Activated T-cell treated with anti-CD3 and anti-CD28 coated beads, Interleukin-2, amount 50 U/mL, for 24 hours (primary cell): Measurements from ENCODE around the gene SPATA31D3.
"Not testable (repeated sequence)": the region's sequence is repeated elsewhere in the genome, so short reads cannot be mapped to it uniquely, and the experiment has no call there.

ENCODE experiments used
- DNase-seq: peaks from one replicate; pipeline ENCODE4 v3.0.0-alpha.2; 2020
- H3K27ac Mint-ChIP-seq: 2 replicates; pipeline ENCODE4 v1.8.0; 2020; ENCODE audit warnings: mild to moderate bottlenecking, mixed read lengths
- H3K27me3 Mint-ChIP-seq: 2 replicates; pipeline ENCODE4 v1.8.0; 2020; ENCODE audit warnings: mixed read lengths
- H3K36me3 Mint-ChIP-seq: 2 replicates; pipeline ENCODE4 v1.8.0; 2020; ENCODE audit warnings: low read depth, mixed read lengths
- H3K4me1 Mint-ChIP-seq: 2 replicates; pipeline ENCODE4 v1.8.0; 2020; ENCODE audit warnings: low read depth, mixed read lengths
- H3K4me3 Mint-ChIP-seq: 2 replicates; pipeline ENCODE4 v1.8.0; 2020; ENCODE audit warnings: mild to moderate bottlenecking, moderate library complexity, mixed read lengths
- H3K9me3 Mint-ChIP-seq: 2 replicates; pipeline ENCODE4 v1.8.0; 2020; ENCODE audit warnings: mixed read lengths

The SPATA31D3 gene

GRCh38 chr9:81943393-81943792, at the start of gene SPATA31D3:
Gene SPATA31D3, plus strand, starts transcription at chr9:81943500. Its CDS starts 86 bp downstream, at chr9:81943586.
- not testable (repeated sequence) for DNase-seq, H3K4me3 Mint-ChIP-seq, H3K9me3 Mint-ChIP-seq, H3K4me1 Mint-ChIP-seq, H3K27me3 Mint-ChIP-seq, H3K27ac Mint-ChIP-seq, H3K36me3 Mint-ChIP-seq

- Mint-ChIP-seq H3K4me1 (no peaks in the 10 kb centered on the region), H3K36me3 (no peaks in the 10 kb centered on the region), H3K4me3 (no peak overlapping the region), H3K9me3 (peaks cover 3% of the 10 kb centered on the region), H3K27me3 (no peaks in the 10 kb centered on the region), H3K27ac (no peak overlapping the region)
- DNase-seq: no peak
These were observed 49.4 kb upstream of the SPATA31D3 start for GRCh38 chr9:81893929-81894328.

- no peak overlapping the region for H3K27ac Mint-ChIP-seq
- peaks cover 3% of the 10 kb centered on the region for H3K9me3 Mint-ChIP-seq
- H3K4me3 Mint-ChIP-seq: no peak overlapping the region
- no peaks in the 10 kb centered on the region for H3K27me3 Mint-ChIP-seq
- no peaks in the 10 kb centered on the region for H3K4me1 Mint-ChIP-seq
- no peak for DNase-seq
- H3K36me3 Mint-ChIP-seq: no peaks in the 10 kb centered on the region
These were observed 48.4 kb upstream of the SPATA31D3 start for GRCh38 chr9:81894891-81895290.

GRCh38 chr9:81896070-81896469, 47.2 kb upstream of the SPATA31D3 start:
- Mint-ChIP-seq H3K4me3 (no peak overlapping the region), H3K4me1 (no peaks in the 10 kb centered on the region), H3K27ac (no peak overlapping the region), H3K9me3 (peaks cover 3% of the 10 kb centered on the region), H3K36me3 (no peaks in the 10 kb centered on the region), H3K27me3 (no peaks in the 10 kb centered on the region)
- no peak for DNase-seq

- DNase-seq: no peak
- H3K27ac Mint-ChIP-seq: no peak overlapping the region
- H3K27me3 Mint-ChIP-seq: no peaks in the 10 kb centered on the region
- H3K4me1 Mint-ChIP-seq: no peaks in the 10 kb centered on the region
- H3K4me3 Mint-ChIP-seq: no peak overlapping the region
- H3K9me3 Mint-ChIP-seq: no peaks in the 10 kb centered on the region
- no peaks in the 10 kb centered on the region for H3K36me3 Mint-ChIP-seq
These were observed 44.4 kb upstream of the SPATA31D3 start for GRCh38 chr9:81898851-81899250.

- H3K4me3 Mint-ChIP-seq: no peak overlapping the region
- no peaks in the 10 kb centered on the region for H3K9me3 Mint-ChIP-seq
- H3K36me3 Mint-ChIP-seq: no peaks in the 10 kb centered on the region
- no peak overlapping the region for H3K27ac Mint-ChIP-seq
- DNase-seq: no peak
- H3K4me1 Mint-ChIP-seq: no peaks in the 10 kb centered on the region
- no peaks in the 10 kb centered on the region for H3K27me3 Mint-ChIP-seq
These were observed 41.1 kb upstream of the SPATA31D3 start for GRCh38 chr9:81902196-81902595.

GRCh38 chr9:81902626-81903025, 40.7 kb upstream of the SPATA31D3 start:
- H3K27ac Mint-ChIP-seq: no peak overlapping the region
- H3K9me3 Mint-ChIP-seq: peaks cover 2% of the 10 kb centered on the region

GRCh38 chr9:81906671-81907070, 36.6 kb upstream of the SPATA31D3 start:
- no peak for DNase-seq
- Mint-ChIP-seq H3K27ac (no peak overlapping the region), H3K4me3 (no peak overlapping the region), H3K9me3 (peaks cover 2% of the 10 kb centered on the region), H3K4me1 (no peaks in the 10 kb centered on the region), H3K27me3 (no peaks in the 10 kb centered on the region), H3K36me3 (no peaks in the 10 kb centered on the region)

More at GRCh38 chr9:81902626-81903025, 40.7 kb upstream of the SPATA31D3 start:
- Mint-ChIP-seq H3K4me1 (no peaks in the 10 kb centered on the region), H3K4me3 (no peak overlapping the region), H3K27me3 (no peaks in the 10 kb centered on the region), H3K36me3 (no peaks in the 10 kb centered on the region)
- no peak for DNase-seq

GRCh38 chr9:81912135-81912534, 31.2 kb upstream of the SPATA31D3 start:
- H3K4me1 Mint-ChIP-seq: no peaks in the 10 kb centered on the region
- no peaks in the 10 kb centered on the region for H3K36me3 Mint-ChIP-seq
- H3K9me3 Mint-ChIP-seq: peaks cover 2% of the 10 kb centered on the region
- no peak overlapping the region for H3K27ac Mint-ChIP-seq
- no peaks in the 10 kb centered on the region for H3K27me3 Mint-ChIP-seq
- no peak for DNase-seq
- H3K4me3 Mint-ChIP-seq: no peak overlapping the region

GRCh38 chr9:81915801-81916505, 27.3 kb upstream of the SPATA31D3 start:
- no peaks in the 10 kb centered on the region for H3K36me3 Mint-ChIP-seq
- no peak for DNase-seq
- H3K4me3 Mint-ChIP-seq: no peak overlapping the region
- no peaks in the 10 kb centered on the region for H3K4me1 Mint-ChIP-seq
- no peak overlapping the region for H3K27ac Mint-ChIP-seq
- no peaks in the 10 kb centered on the region for H3K9me3 Mint-ChIP-seq
- H3K27me3 Mint-ChIP-seq: no peaks in the 10 kb centered on the region

- H3K27ac Mint-ChIP-seq, DNase-seq, H3K36me3 Mint-ChIP-seq, H3K4me3 Mint-ChIP-seq, H3K4me1 Mint-ChIP-seq, H3K27me3 Mint-ChIP-seq, H3K9me3 Mint-ChIP-seq: not testable (repeated sequence)
These were observed 24.8 kb upstream of the SPATA31D3 start for GRCh38 chr9:81918507-81918906.

- not testable (repeated sequence) for H3K27me3 Mint-ChIP-seq, H3K4me3 Mint-ChIP-seq, H3K9me3 Mint-ChIP-seq, DNase-seq, H3K4me1 Mint-ChIP-seq, H3K36me3 Mint-ChIP-seq, H3K27ac Mint-ChIP-seq
These were observed 15.0 kb upstream of the SPATA31D3 start, which contains the start of gene SPATA31D4 for GRCh38 chr9:81928305-81928704. Gene SPATA31D4, plus strand, starts transcription at chr9:81928428. Its CDS starts 86 bp downstream, at chr9:81928514.

- DNase-seq, H3K4me1 Mint-ChIP-seq, H3K27me3 Mint-ChIP-seq, H3K4me3 Mint-ChIP-seq, H3K9me3 Mint-ChIP-seq, H3K36me3 Mint-ChIP-seq, H3K27ac Mint-ChIP-seq: not testable (repeated sequence)
These were observed 13.2 kb upstream of the SPATA31D3 start for GRCh38 chr9:81930147-81930546.

- H3K27ac Mint-ChIP-seq, H3K27me3 Mint-ChIP-seq, DNase-seq, H3K36me3 Mint-ChIP-seq, H3K9me3 Mint-ChIP-seq, H3K4me3 Mint-ChIP-seq, H3K4me1 Mint-ChIP-seq: not testable (repeated sequence)
These were observed 9.8 kb upstream of the SPATA31D3 start for GRCh38 chr9:81933547-81933946.

- not testable (repeated sequence) for H3K9me3 Mint-ChIP-seq, H3K27ac Mint-ChIP-seq, H3K4me3 Mint-ChIP-seq, H3K36me3 Mint-ChIP-seq, DNase-seq, H3K4me1 Mint-ChIP-seq, H3K27me3 Mint-ChIP-seq
These were observed 5.3 kb downstream of the SPATA31D3 start for GRCh38 chr9:81948650-81949049.

- Mint-ChIP-seq H3K9me3 (peaks cover 26% of the 10 kb centered on the region), H3K27ac (no peak overlapping the region), H3K4me1 (no peaks in the 10 kb centered on the region)
These were observed 9.8 kb downstream of the SPATA31D3 start for GRCh38 chr9:81953096-81953495.

More at GRCh38 chr9:81953096-81953495, 9.8 kb downstream of the SPATA31D3 start:
- H3K27me3 Mint-ChIP-seq: no peaks in the 10 kb centered on the region
- no peak overlapping the region for H3K4me3 Mint-ChIP-seq
- no peak for DNase-seq
- H3K36me3 Mint-ChIP-seq: no peaks in the 10 kb centered on the region
